CD4-positive, alpha-beta T cell treated with Interleukin-6 for 4 hours (primary cell): ENCODE results near the gene CAMTA1.

Experiments used
- DNase-seq: peaks from one replicate; pipeline ENCODE4 v3.0.0-alpha.2; 2020; ENCODE audit warnings: mixed read lengths

Gene CAMTA1

DNA sequence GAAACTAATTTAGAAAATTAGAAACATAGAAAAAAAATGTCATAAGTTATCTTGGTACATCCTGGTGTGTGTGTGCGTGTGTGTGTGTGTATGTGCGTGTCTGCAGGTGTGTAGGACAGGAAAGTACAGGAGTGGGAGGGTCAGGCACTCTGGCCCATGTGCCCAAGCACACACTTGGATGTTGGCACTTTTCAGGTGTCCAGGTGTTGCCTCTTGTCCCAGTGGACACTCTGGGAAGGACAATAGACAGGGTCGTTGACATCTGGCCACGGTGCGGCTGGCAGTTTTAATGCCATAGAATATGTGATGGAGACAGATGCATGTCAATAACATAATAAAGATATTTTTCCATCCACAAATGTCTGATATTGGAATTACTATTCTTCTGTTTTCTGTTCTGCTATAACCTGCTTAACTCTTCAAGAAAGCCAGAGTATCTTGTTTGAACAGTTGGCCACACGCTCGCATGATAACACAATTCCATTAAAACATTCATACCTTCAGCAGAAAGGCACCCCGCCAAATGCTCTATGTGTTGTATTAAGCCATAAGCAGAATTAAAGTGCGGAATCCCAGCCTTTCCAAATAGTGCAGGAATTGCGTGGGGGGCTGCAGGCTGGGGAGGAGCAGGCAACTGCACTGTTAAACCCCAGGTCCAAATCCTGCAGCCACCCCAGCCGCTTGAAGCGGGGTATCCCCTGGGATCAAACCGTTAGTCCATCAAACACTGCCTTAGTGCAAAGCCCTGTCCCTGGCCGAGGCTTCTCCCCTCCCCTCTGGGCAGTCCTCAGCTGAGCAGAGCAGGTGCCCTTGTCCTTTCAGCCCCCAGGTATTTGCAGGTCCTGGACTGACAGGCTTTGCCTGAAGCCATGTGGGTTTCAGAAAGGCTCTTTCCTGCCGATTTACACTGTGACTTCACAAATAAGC is 390.0 kb downstream of the CAMTA1 start:
- no peak for DNase-seq

GRCh38 chr1:7177021-7177420 is 391.8 kb downstream of the CAMTA1 start:
- no peak for DNase-seq

DNA sequence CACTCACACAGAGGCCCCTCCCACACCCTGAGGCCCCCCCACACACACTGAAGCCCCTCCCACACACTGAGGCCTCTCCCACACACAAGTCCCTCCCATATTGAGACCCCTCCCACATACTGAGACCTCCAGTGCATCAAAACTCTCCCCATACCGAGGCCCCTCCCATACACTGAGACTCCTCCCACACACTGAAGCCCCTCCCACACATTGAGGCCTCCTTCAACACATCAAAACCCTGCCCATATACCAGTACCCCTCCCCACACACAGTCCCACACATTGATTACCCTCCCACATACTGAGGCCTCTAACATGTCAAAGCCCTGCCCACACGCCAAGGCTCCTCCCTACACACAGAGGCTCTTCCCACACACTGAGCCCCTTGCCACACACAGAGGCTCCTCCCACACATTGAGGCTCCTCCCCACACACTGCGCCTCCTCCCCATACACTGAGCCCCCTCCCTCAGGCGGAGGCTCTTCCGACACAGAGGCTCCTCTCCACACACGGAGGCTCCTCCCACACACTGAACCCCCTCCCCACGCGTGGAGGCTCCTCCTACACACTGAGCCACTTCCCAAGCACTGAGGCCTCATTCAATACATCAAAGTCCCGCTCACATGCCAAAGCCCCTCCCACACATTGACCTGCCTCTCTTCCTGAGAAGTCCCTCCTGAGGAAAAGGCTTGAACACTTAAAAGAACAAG is 392.3 kb downstream of the CAMTA1 start:
- no peak for DNase-seq

- DNase-seq: no peak
Measured at GRCh38 chr1:7178336-7178735, 393.1 kb downstream of the CAMTA1 start.

DNA sequence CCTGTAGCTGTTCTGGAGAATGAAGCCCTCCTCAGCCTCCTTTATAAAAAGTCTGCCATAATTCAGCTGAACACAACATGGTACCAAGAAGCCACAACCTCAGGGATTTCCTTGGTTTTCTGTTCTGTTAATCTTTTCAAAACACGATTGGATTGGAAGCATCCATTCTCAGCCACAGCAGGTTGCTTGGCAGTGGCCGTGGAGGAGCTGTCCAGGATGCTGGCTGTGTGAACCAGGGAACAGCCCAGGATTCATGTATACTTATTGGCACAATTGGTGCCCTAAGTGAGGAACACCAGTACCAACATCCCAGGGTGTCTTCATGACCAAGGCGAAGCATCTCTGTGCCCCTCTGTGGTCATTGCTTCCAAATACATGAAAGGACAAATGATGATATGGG is 393.5 kb downstream of the CAMTA1 start:
- no peak for DNase-seq

DNA sequence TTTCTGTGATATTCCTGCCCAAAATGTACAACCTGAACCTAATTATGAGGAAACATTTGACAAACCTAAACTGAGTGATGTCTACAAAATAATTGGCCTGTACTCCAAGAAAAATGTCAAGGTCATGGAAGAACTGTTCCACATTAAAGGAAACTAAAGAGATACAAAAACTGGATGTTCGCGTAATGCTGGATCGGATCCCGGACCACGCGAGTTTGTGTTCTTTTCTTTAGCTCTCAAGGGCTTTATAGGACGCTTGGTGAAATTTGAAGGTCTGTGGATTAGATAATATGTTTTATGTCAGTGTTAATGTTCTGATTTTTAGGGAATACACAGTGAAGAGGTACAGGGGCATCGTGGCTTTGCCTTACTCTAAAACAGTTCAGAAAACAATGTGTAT is 400.5 kb downstream of the CAMTA1 start:
- no peak for DNase-seq

GRCh38 chr1:7186382-7187111 is 401.3 kb downstream of the CAMTA1 start:
- DNase-seq: no peak

DNA sequence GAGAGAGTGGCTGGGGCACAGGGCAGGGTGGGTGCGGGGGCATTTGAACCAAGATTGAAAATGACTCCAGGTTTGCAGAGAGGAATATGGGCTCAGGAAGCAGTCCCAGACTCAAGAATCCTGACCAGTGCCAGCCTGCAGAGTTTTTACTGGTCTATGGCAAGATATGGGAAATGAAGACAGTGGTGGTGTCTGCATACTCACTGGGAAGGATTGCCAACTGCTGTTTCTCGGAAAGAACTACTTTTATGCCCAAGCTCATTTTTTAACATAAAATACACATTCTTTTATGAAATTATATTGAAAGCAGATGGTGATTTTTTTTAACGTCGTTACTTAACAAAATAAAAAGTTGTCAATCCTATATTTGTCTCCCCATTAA is 401.8 kb downstream of the CAMTA1 start:
- DNase-seq: no peak

GRCh38 chr1:7190261-7190660 is 405.0 kb downstream of the CAMTA1 start:
- DNase-seq: no peak

DNA sequence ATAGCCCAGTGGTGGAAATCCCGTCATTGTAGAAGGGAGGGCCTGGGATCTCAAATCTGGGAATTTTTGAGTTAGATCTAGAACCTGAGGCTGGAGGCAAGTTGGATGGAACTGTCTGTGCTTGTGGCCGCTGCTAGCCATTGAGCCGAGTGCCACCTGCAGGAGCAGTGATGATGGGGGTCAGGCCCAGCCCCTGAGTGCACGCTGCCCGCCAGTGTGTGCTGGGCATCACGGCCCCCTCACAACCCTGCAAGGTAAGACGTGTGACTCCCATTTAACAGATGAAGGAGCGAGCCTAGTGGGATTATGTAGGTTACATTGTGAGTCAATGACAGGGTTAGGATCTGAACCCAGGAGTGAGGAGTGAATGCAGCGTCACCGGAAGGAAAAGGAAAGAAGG is 407.2 kb downstream of the CAMTA1 start:
- DNase-seq: no peak

DNA sequence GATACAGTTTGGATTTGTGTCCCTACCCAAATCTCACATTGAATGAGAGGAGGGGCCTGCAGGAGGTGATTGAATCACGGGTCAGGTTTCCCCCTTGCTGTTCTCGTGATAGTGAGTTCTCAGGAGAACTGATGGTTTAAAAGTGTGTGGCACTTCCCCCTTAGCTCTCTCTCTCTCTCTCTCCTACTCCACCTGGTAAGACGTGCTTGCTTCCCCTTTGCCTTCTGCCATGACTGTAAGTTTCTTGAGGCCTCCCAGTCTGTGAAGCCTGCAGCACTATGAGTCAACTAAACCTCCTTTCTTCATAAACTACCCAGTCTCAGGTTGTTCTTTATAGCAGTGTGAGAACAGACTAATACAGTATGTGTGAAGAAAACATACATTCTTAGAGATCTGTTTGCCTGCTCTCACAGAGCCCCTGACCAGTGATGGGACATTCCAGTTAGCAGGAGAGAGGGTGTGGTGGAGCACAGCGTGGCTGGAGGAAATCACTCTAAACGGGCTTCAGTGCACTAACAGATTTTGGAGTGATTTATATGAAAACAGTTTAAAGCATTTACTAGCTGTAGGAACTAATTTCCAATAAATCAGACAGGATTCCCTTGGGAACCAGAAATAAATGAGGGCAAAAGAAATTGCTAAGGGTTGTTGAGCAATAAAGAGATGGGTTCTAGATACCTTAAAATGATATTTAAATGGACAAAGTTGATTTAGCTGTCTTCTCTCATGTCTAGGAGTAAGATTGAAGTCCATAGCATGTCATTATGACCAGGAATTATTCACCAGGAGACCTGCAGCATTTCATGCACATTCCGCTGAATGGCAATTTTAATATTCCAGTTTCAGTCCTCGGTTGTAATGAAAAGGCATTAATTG is 411.0 kb downstream of the CAMTA1 start:
- DNase-seq: no peak

DNA sequence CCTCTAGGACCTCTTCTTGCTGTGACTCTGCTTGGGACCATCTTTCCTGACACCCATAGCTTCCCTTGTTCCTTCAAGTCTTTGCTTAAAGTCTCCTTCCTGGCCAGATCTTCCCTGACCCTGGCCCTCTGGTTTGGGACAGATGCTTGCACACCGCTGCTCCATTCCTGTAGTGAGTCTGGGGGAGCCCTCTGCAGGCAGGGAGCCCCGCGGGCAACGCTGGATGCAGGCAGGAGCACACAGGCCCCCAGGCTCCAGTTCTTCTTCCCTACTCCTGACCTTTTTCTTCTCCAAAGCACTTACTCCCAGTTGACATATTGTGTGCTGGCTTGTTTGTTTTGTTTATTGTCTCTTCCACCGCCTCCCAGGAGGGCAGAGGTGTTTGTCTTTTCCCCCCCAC is 413.4 kb downstream of the CAMTA1 start:
- DNase-seq: no peak

- DNase-seq: no peak
Measured at GRCh38 chr1:7199077-7199779, 414.0 kb downstream of the CAMTA1 start.

DNA sequence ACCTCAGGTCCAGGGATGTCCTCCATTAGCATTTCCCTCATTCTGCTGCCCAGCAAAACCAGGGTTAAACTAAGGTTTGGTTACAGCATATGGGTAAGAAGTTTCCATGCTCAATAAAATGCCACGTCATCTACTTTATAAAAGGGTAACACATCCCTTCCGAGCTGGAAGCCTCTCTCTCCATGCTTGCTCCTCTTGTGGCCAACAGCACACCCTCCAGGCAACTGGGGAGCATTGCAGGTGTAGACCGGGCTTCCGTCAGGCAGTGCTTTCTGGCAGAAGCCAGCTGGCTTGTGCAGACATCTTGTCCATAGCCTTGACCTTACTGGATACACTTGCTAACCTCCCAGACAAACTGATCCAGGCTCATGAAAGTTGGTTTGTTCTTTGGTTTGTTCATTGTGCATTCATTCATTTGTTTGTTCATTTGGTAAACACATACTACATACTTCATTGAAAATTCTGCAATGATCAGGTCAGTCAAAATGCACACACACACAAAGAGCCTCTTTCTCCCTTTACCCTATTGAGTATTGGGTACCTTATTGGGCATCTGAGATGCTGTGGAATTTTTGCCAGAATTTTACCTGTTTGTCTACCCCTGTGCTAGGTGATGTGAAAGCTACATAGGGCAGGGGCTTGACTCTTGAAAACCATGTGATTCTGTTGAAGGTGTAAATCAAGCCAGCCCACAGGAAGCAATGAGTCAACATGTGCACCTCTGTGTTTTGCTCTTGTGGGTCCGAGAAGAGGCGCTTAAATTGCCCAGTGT is 422.8 kb downstream of the CAMTA1 start:
- no peak for DNase-seq

- no peak for DNase-seq
Measured at GRCh38 chr1:7208647-7209180, 423.5 kb downstream of the CAMTA1 start.

- DNase-seq: no peak
Measured at GRCh38 chr1:7209336-7209735, 424.1 kb downstream of the CAMTA1 start.

DNA sequence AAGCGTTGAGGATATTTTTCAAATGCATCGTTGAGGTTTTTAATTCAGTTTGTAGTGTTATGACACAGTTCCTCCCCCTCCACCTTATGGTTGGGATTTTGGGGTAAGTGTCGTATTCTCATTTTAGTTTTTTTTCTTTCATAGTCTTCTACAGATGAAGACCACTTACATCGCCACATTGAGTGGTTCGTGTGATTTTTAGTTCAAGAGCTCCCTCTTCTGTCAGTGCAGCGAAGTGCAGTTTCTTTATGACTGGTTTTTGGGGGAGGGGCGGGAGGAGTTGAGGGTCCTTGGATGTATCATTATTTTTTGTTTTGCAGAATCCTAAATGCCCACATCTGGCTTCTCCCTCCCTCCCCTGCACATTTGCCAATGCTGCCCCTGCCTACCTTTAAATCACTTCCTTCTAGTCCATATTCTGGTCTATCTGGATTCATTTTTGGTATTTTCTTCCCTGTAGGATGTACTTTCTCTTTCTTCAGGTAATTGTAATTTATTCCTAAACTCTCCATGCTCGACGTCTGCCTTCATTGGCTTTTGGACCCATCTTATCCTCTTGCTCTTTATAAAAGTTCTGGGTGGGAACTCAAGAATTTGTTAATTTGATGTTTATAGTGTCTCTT is 433.1 kb downstream of the CAMTA1 start:
- DNase-seq: peak; percentile 14

GRCh38 chr1:7219031-7219430 is 433.8 kb downstream of the CAMTA1 start:
- DNase-seq: no peak

DNA sequence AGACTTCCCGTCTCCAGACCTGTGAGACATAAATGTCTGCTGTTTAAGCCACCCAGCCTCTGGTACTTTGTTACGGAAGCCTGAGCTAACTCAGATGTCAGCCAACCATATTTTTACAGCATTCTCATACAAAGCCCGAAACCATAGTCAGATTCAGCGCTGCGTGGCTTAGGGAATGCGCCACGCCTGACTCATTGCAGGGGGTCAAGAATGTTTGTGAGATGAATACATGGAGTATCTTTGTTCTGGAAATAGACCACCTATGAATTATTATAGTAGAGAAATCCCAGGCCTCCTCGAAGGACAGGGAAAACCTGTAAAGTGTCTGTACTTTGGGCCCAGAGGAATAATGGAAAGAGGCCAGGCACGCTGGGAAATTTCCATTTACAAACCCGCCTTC is 434.8 kb downstream of the CAMTA1 start:
- no peak for DNase-seq

- no peak for DNase-seq
Measured at GRCh38 chr1:7220712-7221252, 435.5 kb downstream of the CAMTA1 start.
